ENCODE data around the gene ANXA6. TPM values are rescaled to one million over a fixed set of nuclear protein-coding genes. Genes with fewer than 3 reads are reported as not detected.

Gene ANXA6
- total and polyA plus RNA-seq, 4 donors, result 61.4 to 208 (median 155) TPM

GRCh38 chr5:151085517-151086041, 72.0 kb downstream of the ANXA6 start:
- no peaks in the 10 kb centered on the region for H3K36me3 ChIP-seq (ENCODE audit: control insufficient read depth in 4 of 4, insufficient read depth in 4 of 4, low read length in 4 of 4)
- H3K4me3 ChIP-seq, result no peak overlapping the region
- peak overlapping the region; percentile 17 to 80 for H3K27ac ChIP-seq (ENCODE audit: low read depth in 1 of 2, low read length in 1 of 2)
- no peak for TF ChIP-seq CTCF (IDR thresholded peaks at IDR 0.05; ENCODE audit: control extremely low read depth, extremely low read depth)
- WGBS, 2 donors, result 7 to 14% methylated on average over 8 to 9 of the region's 9 CpGs
- no peaks in the 10 kb centered on the region for H3K27me3 ChIP-seq (ENCODE audit: control insufficient read depth in 3 of 3, insufficient read depth in 3 of 3, low read length in 2 of 3)
- no peak overlapping the region for H3K9ac ChIP-seq (ENCODE audit: insufficient read depth in 1 of 2, low read length in 2 of 2)
- no peaks in the 10 kb centered on the region for H3K9me3 ChIP-seq (ENCODE audit: control insufficient read depth in 4 of 4, insufficient read depth in 3 of 4, low read length in 3 of 4)
- H3K4me1 ChIP-seq (ENCODE audit: control insufficient read depth in 5 of 5, insufficient read depth in 5 of 5, low read length in 5 of 5), result peaks cover 6 to 55% (median 29%) of the 10 kb centered on the region in 5 donors
- DNase-seq (peak in 2 of 3 donors; percentile 36 to 37), ATAC-seq (ENCODE audit: insufficient read depth, low FRiP score) (peak; percentile 27)

GRCh38 chr5:151084363-151084762, 73.2 kb downstream of the ANXA6 start:
- Histone ChIP-seq H3K4me3 (no peak overlapping the region), H3K4me1 (ENCODE audit: control insufficient read depth in 5 of 5, insufficient read depth in 5 of 5, low read length in 5 of 5) (peaks cover 11 to 64% (median 30%) of the 10 kb centered on the region in 5 donors), H3K27me3 (ENCODE audit: control insufficient read depth in 3 of 3, insufficient read depth in 3 of 3, low read length in 2 of 3) (no peaks in the 10 kb centered on the region), H3K9ac (ENCODE audit: insufficient read depth in 1 of 2, low read length in 2 of 2) (no peak overlapping the region), H3K27ac (ENCODE audit: low read depth in 1 of 2, low read length in 1 of 2) (no peak overlapping the region), H3K36me3 (ENCODE audit: control insufficient read depth in 4 of 4, insufficient read depth in 4 of 4, low read length in 4 of 4) (no peaks in the 10 kb centered on the region), H3K9me3 (ENCODE audit: control insufficient read depth in 4 of 4, insufficient read depth in 3 of 4, low read length in 3 of 4) (no peaks in the 10 kb centered on the region)
- 95 to 97% methylated on average over 7 of the region's 7 CpGs for WGBS, 2 donors
- ATAC-seq (ENCODE audit: insufficient read depth, low FRiP score), result no peak
- TF ChIP-seq CTCF (IDR thresholded peaks at IDR 0.05; ENCODE audit: control extremely low read depth, extremely low read depth), result no peak
- no peak for DNase-seq

- H3K9ac ChIP-seq (ENCODE audit: insufficient read depth in 1 of 2, low read length in 2 of 2), result no peak overlapping the region
- H3K36me3 ChIP-seq (ENCODE audit: control insufficient read depth in 4 of 4, insufficient read depth in 4 of 4, low read length in 4 of 4), result peaks cover 0 to 4% (median 2%) of the 10 kb centered on the region in 4 donors
- no peaks in the 10 kb centered on the region for H3K27me3 ChIP-seq (ENCODE audit: control insufficient read depth in 3 of 3, insufficient read depth in 3 of 3, low read length in 2 of 3)
- peaks cover 18 to 54% (median 34%) of the 10 kb centered on the region in 5 donors for H3K4me1 ChIP-seq (ENCODE audit: control insufficient read depth in 5 of 5, insufficient read depth in 5 of 5, low read length in 5 of 5)
- 60 to 72% methylated on average over 3 of the region's 3 CpGs for WGBS, 2 donors
- DNase-seq, result no peak
- H3K9me3 ChIP-seq (ENCODE audit: control insufficient read depth in 4 of 4, insufficient read depth in 3 of 4, low read length in 3 of 4), result no peaks in the 10 kb centered on the region
- ATAC-seq (ENCODE audit: insufficient read depth, low FRiP score), result no peak
- peak overlapping the region; percentile 12 to 27 for H3K27ac ChIP-seq (ENCODE audit: low read depth in 1 of 2, low read length in 1 of 2)
- no peak for TF ChIP-seq CTCF (IDR thresholded peaks at IDR 0.05; ENCODE audit: control extremely low read depth, extremely low read depth)
- no peak overlapping the region for H3K4me3 ChIP-seq
These were observed 74.4 kb downstream of the ANXA6 start for GRCh38 chr5:151083081-151083676.
